SJSA1 (cell line): ENCODE results near the gene NRG3. TPM values are rescaled to one million over a fixed set of nuclear protein-coding genes. Genes with fewer than 3 reads are reported as not detected.

ENCODE experiments used
- DNase-seq, 2 experiments: peaks; one replicate each; pipeline ENCODE4 v3.0.0-alpha.2; 2015 to 2020; ENCODE audit warnings: low spot score in 2 of 2, low read depth in 1 of 2
- H3K27ac ChIP-seq: fragments of 250-450 bp; sonication (Bioruptor Pico); 2 replicates; pipeline ENCODE4 v1.5.1; 2020; ENCODE audit warnings: mild to moderate bottlenecking, moderate library complexity
- H3K27me3 ChIP-seq: fragments of 250-450 bp; sonication (Bioruptor Pico); replicated peaks from 2 replicates; pipeline ENCODE4 v1.5.1; 2020; ENCODE audit warnings: mild to moderate bottlenecking, moderate library complexity
- H3K36me3 ChIP-seq: fragments of 250-450 bp; sonication (Bioruptor Pico); 2 replicates; pipeline ENCODE4 v1.5.1; 2020; ENCODE audit warnings: mild to moderate bottlenecking
- H3K4me1 ChIP-seq: fragments of 250-450 bp; sonication (Bioruptor Pico); replicated peaks from 2 replicates; pipeline ENCODE4 v1.6.1; 2021; ENCODE audit warnings: mild to moderate bottlenecking
- H3K4me3 ChIP-seq: fragments of 250-450 bp; sonication (Bioruptor Pico); 2 replicates; pipeline ENCODE4 v1.5.1; 2020; ENCODE audit warnings: mild to moderate bottlenecking
- H3K9me3 ChIP-seq: fragments of 250-450 bp; sonication (Bioruptor Pico); replicated peaks from 2 replicates; pipeline ENCODE4 v1.5.1; 2020; ENCODE audit warnings: mild to moderate bottlenecking
- total RNA-seq: library from RNA; depleted of rRNA; stranded (reverse); fragments of >200 nt; shearing (Covaris generic); gene quantifications from 2 replicates; pipeline ENCODE4 v1.2.3, GENCODE V29; 2014; rRNA removed

The NRG3 gene
- total RNA-seq = not detected in 2 replicates

DNA sequence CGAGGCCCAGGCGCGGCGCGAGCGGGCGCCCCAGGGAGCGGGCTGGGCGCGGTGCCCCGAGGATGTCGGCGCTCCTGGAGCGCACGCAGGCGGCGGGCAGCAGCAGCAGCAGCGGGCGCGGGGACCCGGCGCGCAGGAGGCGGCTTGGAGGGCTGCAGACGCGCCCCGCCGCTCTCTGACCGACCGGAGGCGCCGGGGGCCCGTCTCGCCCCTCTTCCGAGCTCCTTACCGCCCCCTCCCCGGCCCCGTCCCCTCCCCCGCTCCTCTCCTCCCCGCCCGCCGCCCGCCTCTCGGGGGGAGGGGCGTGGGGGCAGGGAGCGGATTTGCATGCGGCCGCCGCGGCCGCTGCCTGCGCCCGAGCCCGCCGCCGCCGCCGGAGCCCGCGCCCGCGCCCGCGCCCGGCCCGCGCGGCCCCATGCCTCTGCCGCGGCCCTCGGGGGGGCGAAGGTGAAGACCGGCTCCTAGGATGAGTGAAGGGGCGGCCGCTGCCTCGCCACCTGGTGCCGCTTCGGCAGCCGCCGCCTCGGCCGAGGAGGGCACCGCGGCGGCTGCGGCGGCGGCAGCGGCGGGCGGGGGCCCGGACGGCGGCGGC lies at the start of gene NRG3:
Gene NRG3, plus strand, starts transcription at position 320 of the 592 bp plus-strand sequence.
- Histone ChIP-seq H3K9me3 (no peaks in the 10 kb centered on the region), H3K27me3 (peaks cover 12% of the 10 kb centered on the region; the same call in 1 of the 2 replicates), H3K27ac (no peak within 1 kb of the TSS), H3K4me3 (no peak within 1 kb of the TSS), H3K4me1 (no peaks in the 10 kb centered on the region), H3K36me3 (no peaks in the 10 kb centered on the region)
- DNase-seq = no peak

DNA sequence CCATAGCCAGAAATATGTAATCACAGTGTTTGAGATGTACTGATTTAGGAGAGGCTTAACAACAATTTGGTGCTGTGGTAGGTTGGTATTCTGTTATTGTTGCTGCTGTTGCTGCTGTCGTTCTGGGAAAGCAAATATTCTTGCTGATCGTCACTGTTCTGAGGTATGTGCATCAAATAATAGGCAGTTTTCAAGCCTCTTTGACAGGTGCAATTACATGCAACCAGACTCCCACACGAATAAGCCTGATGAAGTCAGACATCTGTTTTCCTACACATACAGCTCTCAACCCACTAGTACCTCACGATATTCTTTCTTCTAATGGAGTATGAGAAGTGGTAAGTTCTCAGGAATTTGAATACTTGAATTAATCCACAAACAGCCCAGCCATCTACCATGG lies 46.7 kb upstream of the NRG3 start:
- Histone ChIP-seq H3K27me3 (no peaks in the 10 kb centered on the region), H3K4me3 (no peak overlapping the region), H3K4me1 (no peaks in the 10 kb centered on the region), H3K9me3 (peaks cover 2% of the 10 kb centered on the region), H3K36me3 (no peaks in the 10 kb centered on the region), H3K27ac (no peak overlapping the region)
- no peak for DNase-seq

DNA sequence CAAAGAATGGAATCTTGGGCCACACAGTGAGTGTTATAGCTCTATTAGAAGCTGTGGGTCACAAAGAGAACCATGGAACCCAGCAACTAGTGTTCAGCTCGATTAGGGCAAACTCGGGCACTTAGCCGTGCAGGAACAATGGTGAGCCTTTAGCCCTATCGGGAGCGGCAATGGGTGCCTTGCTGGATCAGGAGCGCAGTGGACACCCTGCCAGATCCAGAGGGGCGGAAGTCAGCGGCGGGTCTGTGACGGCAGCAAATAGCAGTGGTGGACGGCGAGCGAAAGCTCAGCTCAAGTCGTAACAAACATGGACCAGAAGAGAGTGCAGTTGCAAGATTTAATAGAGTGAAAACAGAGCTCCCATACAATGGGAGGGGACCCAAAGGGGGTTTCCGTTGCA lies 43.9 kb upstream of the NRG3 start:
- Histone ChIP-seq H3K9me3 (peaks cover 6% of the 10 kb centered on the region), H3K4me1 (no peaks in the 10 kb centered on the region), H3K27me3 (no peaks in the 10 kb centered on the region), H3K4me3 (no peak overlapping the region), H3K27ac (no peak overlapping the region), H3K36me3 (no peaks in the 10 kb centered on the region)
- no peak for DNase-seq

DNA sequence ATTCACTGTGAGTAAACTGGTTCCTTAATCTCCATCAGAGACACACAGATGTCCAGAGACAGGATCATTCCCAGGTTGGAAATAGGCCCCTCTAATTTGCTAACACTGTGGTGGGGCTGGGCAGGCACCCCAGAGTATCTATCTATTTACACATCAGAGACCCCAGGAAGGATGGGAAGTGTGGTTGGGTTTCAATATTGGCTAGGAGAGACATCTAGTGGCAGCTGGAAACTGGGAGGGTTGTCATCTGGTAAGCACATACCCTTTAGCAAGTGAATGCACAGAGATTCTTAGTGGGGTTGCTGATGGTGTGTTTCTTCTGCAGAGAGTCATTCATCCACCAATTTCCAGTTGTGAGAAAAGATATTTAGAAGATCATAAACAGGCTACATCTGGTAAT lies 36.0 kb upstream of the NRG3 start:
- Histone ChIP-seq H3K36me3 (no peaks in the 10 kb centered on the region), H3K4me3 (no peak overlapping the region), H3K27me3 (no peaks in the 10 kb centered on the region), H3K4me1 (no peaks in the 10 kb centered on the region), H3K9me3 (peaks cover 4% of the 10 kb centered on the region; the same call in 1 of the 2 replicates), H3K27ac (no peak overlapping the region)
- no peak for DNase-seq

DNA sequence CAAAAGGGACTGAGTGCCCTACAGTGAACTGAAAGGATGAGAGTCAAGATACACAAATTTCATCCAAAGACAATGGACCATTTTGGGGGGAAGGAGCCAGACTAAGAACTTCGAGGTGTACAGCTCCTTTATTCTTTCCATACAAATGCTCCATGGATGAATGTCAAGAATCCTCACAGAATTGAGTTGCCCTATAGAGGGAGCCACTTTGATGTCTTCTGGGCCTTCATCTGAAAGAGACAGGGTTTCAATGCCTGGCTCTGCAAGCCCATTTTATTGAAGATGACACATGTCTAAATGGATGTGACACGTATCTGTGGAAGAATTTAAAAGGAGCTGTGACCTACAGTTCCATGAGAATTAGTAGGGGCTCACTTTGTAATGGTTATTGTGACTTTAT lies 32.0 kb upstream of the NRG3 start:
- H3K9me3 ChIP-seq = 0 out of 2 replicates have a peak, but pooled peaks cover 3% of the 10 kb centered on the region

DNA sequence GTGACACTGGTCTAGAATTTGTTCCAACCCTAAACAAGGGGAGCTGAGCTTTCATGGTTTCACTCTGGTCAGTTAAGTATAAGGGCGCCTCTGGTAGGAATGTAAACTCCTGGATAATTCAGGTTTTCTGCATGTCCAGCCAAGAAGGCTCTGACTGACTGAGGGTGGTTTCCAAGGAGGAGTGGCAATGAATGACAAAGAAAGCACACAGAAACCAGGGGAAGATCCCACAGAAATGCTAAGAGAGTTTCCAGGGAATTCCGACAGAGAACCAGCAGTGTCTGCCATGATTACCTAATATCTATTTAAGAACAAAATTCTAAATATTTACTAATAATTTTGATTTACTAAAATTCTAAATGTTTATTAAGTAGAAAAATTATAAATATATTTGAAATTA lies 27.3 kb upstream of the NRG3 start:
- no peak overlapping the region for H3K4me3 ChIP-seq
- 0 out of 2 replicates have a peak, but pooled peaks cover 3% of the 10 kb centered on the region for H3K9me3 ChIP-seq
- no peaks in the 10 kb centered on the region for H3K4me1 ChIP-seq
- H3K27ac ChIP-seq = no peak overlapping the region
- no peak for DNase-seq
- H3K36me3 ChIP-seq = no peaks in the 10 kb centered on the region
- no peaks in the 10 kb centered on the region for H3K27me3 ChIP-seq

More for the DNA sequence above, 32.0 kb upstream of the NRG3 start:
- Histone ChIP-seq H3K4me1 (no peaks in the 10 kb centered on the region), H3K36me3 (no peaks in the 10 kb centered on the region), H3K27me3 (no peaks in the 10 kb centered on the region), H3K27ac (no peak overlapping the region), H3K4me3 (no peak overlapping the region)
- no peak for DNase-seq

DNA sequence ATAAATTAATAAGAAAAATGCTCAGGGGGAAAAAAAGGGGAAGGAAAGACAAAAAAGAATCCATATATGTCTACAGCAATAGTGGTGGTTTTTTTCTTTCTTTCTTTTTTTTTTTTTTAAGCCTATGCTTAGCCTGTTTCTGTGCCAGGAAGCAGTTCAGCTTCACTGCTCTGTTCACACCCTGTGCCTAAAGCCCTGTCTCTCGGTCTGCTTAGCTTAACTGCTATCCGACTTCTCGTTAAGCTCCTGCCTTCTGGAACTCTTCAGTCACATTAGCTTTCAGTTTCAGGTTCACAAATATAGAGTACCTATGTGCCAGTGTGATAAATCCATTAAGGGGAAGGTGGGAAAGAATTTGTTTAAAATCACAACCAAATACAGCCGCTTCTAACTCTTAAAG lies 26.5 kb upstream of the NRG3 start:
- H3K9me3 ChIP-seq = 0 out of 2 replicates have a peak, but pooled peaks cover 3% of the 10 kb centered on the region
- no peaks in the 10 kb centered on the region for H3K36me3 ChIP-seq
- no peaks in the 10 kb centered on the region for H3K4me1 ChIP-seq
- no peak for DNase-seq
- H3K27me3 ChIP-seq = no peaks in the 10 kb centered on the region
- no peak overlapping the region for H3K4me3 ChIP-seq
- no peak overlapping the region for H3K27ac ChIP-seq

DNA sequence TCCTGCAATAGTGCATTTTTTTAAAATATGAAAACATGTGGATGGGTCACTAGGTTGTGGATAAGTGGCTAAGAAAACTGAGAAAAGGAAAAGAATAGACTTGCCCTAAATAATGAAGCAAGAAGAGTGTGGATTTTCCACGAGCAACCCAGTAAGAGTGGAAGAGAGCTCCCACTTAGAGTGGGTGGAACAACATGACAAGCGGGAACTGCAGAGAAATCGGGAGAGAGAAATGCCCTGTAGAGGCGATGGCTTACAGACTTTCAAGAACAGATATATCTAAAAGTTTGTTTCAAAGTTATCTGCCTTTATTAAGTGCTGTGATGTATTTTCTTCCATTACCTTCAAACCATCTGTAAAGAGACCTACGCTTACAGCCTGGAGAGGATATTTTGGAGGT lies 26.1 kb upstream of the NRG3 start:
- no peaks in the 10 kb centered on the region for H3K4me1 ChIP-seq
- no peaks in the 10 kb centered on the region for H3K27me3 ChIP-seq
- no peak for DNase-seq
- H3K27ac ChIP-seq = no peak overlapping the region
- H3K9me3 ChIP-seq = peaks cover 3% of the 10 kb centered on the region; the same call in 1 of the 2 replicates
- no peak overlapping the region for H3K4me3 ChIP-seq
- H3K36me3 ChIP-seq = no peaks in the 10 kb centered on the region

DNA sequence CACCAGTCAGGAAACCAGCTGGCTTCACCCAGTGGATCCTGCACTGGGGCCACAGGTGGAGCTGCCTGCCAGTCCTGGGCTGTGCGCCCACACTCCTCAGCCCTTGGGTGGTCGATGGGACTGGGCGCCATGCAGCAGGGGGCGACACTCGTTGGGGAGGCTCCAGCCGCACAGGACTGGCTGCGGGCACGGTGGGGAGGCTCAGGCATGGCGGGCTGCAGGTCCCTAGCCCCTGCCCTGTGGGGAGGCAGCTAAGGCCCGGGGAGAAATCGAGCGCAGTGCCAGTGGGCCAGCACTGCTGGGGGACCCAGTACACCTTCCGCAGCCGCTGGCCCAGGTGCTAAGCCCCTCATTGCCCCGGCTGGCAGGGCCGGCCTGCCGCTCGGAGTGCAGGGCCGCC lies 12.4 kb upstream of the NRG3 start:
- Histone ChIP-seq H3K4me3 (no peak overlapping the region), H3K27me3 (no peaks in the 10 kb centered on the region), H3K9me3 (0 out of 2 replicates have a peak, but pooled peaks cover 2% of the 10 kb centered on the region), H3K27ac (no peak overlapping the region), H3K4me1 (no peaks in the 10 kb centered on the region), H3K36me3 (no peaks in the 10 kb centered on the region)
- no peak for DNase-seq

DNA sequence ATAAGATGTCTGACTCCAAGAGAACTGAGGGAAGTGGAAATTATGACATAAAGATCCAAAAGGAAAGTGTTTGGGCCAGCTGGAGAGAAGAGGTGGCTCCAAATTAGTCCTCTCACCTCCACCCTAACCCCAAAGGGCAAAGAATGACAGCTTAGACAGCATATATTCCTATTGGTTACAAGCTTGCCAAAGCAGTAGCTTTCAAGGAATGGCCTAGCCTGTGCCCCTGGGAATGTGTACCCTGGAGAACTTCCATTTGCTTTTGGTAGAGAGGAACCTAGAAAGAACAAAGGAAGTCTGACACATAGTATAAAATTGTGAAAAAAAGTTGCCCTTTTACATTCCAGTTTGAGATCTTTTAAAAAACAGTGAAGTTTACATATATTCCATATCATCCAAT lies 11.2 kb upstream of the NRG3 start:
- no peak for DNase-seq
- no peaks in the 10 kb centered on the region for H3K27me3 ChIP-seq

DNA sequence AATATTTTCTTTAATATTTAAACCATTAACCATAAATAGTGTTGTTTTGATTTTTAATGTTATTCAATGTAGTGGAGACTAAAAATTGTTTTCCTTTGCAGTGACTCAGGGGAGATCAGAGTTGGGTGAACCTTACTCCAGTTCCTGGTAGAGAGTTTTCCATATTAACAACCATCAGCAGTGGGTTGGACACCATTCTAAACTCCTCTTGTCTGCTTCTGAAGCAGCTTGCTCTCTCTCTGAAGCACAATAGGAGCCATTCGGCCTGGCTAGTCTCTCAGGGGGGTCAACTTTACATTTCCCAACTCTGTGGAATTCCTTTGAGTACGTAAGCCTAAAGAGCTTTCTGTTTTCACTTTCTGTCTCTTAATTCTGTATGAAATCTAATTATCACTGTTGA lies 9.4 kb upstream of the NRG3 start:
- H3K36me3 ChIP-seq = no peaks in the 10 kb centered on the region
- no peaks in the 10 kb centered on the region for H3K4me1 ChIP-seq
- H3K27me3 ChIP-seq = no peaks in the 10 kb centered on the region
- no peak overlapping the region for H3K27ac ChIP-seq
- no peak for DNase-seq
- no peak overlapping the region for H3K4me3 ChIP-seq
- H3K9me3 ChIP-seq = peaks cover 2% of the 10 kb centered on the region; the same call in 1 of the 2 replicates

More for the DNA sequence above, 11.2 kb upstream of the NRG3 start:
- Histone ChIP-seq H3K4me3 (no peak overlapping the region), H3K27ac (no peak overlapping the region), H3K36me3 (no peaks in the 10 kb centered on the region), H3K4me1 (no peaks in the 10 kb centered on the region), H3K9me3 (peaks cover 2% of the 10 kb centered on the region; the same call in 1 of the 2 replicates)

DNA sequence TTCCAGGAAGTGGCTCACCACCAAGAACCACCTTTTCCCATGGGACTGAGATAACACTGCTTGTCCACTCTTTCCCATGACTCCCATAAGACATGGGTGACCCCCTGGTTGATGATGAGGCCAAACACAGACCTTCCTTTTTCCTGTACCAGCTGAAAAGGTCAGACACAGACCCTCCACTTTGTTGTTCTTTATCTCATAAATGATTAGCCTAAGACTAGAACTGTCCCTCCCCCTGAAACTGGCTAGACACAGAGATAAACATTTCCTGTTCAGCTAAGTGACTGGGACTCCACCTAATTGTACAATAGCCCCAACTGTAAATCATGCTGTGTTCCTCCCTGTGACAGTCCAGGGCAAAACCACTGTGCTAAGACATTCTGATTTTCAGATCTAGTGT lies 8.2 kb upstream of the NRG3 start:
- Histone ChIP-seq H3K27me3 (no peaks in the 10 kb centered on the region), H3K36me3 (no peaks in the 10 kb centered on the region), H3K4me3 (no peak overlapping the region), H3K4me1 (no peaks in the 10 kb centered on the region), H3K9me3 (no peaks in the 10 kb centered on the region; the same call in 1 of the 2 replicates), H3K27ac (no peak overlapping the region)
- no peak for DNase-seq

DNA sequence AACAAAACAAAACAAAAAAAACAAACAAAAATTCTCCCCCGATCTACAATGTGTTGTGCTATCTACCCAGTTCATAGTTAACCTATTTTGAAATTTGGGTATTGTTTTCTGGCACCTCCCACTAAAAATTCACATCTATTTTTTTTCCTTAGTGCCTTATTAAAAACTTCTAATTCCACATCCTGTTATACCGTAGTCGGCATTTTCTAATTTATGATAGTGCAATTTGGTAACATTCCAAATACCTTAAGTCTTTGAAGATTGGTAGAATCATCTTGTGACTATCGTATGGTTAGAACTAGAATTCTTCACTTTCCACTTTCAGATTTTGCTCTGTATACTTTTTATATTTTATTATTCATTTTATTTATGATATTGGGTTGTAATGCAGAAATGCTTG lies 4.5 kb upstream of the NRG3 start:
- Histone ChIP-seq H3K4me1 (no peaks in the 10 kb centered on the region), H3K9me3 (no peaks in the 10 kb centered on the region; the same call in 1 of the 2 replicates)
- DNase-seq = no peak

DNA sequence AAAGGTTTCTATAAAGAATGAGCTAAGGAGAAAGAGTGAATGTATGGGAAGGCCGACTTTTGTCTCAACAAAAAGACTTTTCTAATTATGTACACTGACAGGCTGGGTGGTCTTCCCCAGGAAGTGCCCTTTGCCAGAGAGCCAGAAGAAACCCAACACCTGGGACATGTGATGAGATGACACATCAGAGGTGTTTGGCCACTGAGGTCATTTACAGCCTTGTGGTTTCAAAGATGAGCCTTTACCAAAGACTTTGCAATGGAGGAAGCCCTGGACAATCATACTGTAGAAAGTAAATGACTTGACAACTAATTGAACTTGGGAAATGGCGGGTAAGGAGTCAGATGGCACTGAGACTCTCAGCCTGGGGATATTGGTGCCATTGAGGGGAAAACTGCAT lies 3.4 kb upstream of the NRG3 start:
- no peak for DNase-seq
- no peak overlapping the region for H3K4me3 ChIP-seq
- H3K36me3 ChIP-seq = no peaks in the 10 kb centered on the region
- no peaks in the 10 kb centered on the region for H3K4me1 ChIP-seq
- peaks cover 12% of the 10 kb centered on the region; the same call in 1 of the 2 replicates for H3K27me3 ChIP-seq
- H3K27ac ChIP-seq = no peak overlapping the region
- no peaks in the 10 kb centered on the region; the same call in 1 of the 2 replicates for H3K9me3 ChIP-seq

More for the DNA sequence above, 4.5 kb upstream of the NRG3 start:
- no peak overlapping the region for H3K4me3 ChIP-seq
- no peak overlapping the region for H3K27ac ChIP-seq
- H3K27me3 ChIP-seq = peaks cover 6% of the 10 kb centered on the region; the same call in 1 of the 2 replicates
- H3K36me3 ChIP-seq = no peaks in the 10 kb centered on the region
